GM21619 (cell line): ENCODE data around the gene IRAK2.

Experiments used
- ATAC-seq: cut with Tn5 transposase; IDR thresholded peaks from one replicate; pipeline ENCODE4 v1.9.1; 2021; ENCODE audit not compliant: unreplicated experiment

Gene IRAK2

GRCh38 chr3:10223676-10224639 lies 59.2 kb downstream of the IRAK2 start:
- peak; percentile 66 for ATAC-seq

- peak; percentile 36 for ATAC-seq
Observed at GRCh38 chr3:10224794-10225665, 60.3 kb downstream of the IRAK2 start.

GRCh38 chr3:10226293-10226692 lies 61.6 kb downstream of the IRAK2 start:
- ATAC-seq, result no peak

DNA sequence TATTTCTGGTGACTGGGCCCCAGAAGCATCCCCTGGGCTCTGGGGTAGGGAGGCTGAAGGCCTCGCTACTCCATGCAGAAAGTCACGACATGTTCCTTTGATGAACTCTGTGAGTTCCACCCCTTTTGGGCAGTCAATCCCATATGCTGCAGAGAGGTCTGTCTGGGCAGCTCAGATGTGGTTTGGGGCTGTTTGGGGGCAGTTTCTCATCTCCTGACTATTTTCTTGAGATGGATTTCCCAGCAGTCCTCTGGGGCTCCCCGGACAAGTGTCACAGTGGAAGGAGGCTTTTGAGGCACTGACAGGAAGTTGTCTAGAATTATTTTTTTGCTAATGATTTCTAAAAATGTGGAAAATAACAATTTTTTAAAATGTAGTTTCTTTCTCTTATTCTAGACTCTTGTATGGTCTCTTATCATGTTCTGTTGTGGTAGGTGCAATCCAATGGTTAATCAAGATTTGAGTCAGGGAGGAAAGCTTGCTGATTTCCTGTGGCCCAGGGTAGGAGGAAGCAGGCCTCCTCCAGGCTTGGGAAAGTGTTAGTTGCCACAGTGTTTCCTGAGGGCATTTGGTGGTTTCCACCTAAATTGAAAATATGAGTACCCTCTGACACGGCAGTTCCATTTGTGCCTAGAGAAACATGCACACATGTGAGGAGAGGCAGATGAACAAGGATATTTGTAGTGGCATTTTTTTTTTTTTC lies 63.7 kb downstream of the IRAK2 start:
- no peak for ATAC-seq

GRCh38 chr3:10229576-10229975 lies 64.9 kb downstream of the IRAK2 start:
- ATAC-seq, result no peak

- ATAC-seq, result no peak
Observed at GRCh38 chr3:10232137-10232536, 67.4 kb downstream of the IRAK2 start.

DNA sequence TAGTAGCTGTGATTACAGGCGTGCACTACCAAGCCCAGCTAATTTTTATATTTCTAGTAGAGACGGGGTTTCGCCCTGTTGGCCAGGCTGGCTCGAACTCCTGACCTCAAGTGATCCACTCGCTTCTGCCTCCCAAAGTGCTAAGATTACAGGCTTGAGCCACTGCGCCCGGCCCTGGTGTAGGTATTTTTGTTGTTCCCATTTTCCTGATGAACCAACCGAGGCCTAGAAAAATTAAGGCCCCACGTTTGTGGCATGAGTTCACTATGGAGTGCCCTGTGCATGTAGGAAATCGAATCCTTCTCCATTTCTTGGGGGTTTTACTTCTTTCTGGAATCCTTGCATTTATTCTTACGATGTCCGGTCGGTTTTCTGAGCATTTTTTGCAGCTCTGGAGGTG lies 69.3 kb downstream of the IRAK2 start:
- ATAC-seq, result no peak

DNA sequence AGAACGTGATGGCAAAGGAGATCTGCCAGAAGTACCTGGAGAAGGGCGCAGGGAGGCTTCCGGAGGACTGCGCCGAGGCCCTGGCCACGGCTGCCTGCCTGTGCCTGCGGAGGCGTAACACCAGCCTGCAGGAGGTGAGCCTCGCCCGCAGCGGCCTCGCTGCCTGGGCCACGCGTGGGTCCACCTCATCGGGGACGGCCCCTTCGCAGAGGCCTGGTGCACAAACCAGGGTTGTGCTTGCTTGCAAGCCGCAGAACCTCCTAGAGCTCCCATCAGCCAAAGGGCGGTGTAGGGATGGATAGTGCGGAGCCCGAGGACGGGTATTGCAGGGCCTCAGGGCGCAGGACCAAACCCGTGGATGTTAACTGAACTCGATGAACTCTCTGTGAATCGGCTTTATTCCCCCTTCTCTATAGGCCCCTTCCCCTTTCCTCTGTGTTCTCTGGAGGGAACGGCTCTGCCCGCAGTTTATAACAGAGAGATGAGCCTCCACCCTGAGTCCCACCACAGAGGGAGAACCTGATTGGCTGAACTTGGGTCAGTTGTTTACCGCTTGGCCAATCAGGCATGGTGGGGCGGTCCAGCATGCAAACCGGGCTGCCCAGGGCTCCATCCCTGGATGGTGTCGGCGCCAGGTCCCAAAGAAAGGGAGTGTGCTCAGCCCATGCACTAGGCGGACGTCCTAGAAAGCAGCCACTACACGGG lies 70.0 kb downstream of the IRAK2 start:
- no peak for ATAC-seq

- no peak for ATAC-seq
Observed at GRCh38 chr3:10235551-10235950, 70.8 kb downstream of the IRAK2 start.

DNA sequence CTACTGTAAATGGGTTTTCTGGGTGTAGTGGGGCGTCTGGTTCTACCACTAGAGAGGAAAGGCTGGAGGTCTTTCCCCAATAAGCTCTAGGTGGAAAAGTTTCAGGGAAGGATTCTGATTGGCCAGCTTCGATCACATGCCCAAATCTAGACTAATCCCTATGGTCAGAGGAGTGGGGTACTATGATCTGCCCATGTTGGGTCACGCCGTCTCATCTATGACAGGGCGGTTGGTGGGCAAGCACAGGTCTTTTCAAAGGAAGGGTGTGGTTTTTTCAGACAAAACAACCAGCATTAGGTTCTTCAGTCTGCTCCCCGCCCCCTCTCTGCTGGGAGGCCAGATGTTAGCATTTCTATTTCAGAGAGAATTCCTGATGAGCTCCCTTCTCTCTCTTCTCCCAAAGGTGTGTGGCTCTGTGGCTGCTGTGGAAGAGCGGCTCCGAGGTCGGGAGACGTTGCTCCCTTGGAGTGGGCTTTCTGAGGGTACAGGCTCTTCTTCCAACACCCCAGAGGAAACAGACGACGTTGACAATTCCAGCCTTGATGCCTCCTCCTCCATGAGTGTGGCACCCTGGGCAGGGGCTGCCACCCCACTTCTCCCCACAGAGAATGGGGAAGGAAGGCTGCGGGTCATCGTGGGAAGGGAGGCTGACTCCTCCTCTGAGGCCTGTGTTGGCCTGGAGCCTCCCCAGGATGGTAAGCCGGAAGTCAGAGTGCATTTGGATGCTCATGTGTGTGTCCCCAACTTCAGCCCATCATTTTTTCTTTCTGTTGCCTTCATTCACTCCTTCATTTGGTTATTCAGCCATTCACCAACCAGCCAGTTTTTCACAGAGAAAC lies 73.8 kb downstream of the IRAK2 start:
- no peak for ATAC-seq

DNA sequence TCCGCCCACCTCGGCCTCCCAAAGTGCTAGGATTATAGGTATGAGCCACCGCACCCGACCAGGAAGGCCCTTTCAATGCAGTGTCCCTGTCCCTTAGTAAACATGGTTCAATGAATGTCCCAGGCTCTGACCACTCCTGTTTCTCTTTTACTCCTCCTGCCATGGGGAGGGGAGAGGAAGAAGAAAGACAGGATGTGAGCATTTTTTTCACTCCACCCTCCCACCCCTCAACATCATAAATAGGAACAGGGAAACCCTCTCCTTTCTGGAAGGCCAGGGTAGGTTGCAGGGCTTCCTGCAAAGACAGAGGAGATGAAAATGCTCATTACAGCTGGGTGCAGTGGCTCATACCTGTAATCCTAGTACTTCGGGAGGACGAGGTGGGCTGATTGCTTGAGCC lies 76.1 kb downstream of the IRAK2 start:
- ATAC-seq, result no peak

DNA sequence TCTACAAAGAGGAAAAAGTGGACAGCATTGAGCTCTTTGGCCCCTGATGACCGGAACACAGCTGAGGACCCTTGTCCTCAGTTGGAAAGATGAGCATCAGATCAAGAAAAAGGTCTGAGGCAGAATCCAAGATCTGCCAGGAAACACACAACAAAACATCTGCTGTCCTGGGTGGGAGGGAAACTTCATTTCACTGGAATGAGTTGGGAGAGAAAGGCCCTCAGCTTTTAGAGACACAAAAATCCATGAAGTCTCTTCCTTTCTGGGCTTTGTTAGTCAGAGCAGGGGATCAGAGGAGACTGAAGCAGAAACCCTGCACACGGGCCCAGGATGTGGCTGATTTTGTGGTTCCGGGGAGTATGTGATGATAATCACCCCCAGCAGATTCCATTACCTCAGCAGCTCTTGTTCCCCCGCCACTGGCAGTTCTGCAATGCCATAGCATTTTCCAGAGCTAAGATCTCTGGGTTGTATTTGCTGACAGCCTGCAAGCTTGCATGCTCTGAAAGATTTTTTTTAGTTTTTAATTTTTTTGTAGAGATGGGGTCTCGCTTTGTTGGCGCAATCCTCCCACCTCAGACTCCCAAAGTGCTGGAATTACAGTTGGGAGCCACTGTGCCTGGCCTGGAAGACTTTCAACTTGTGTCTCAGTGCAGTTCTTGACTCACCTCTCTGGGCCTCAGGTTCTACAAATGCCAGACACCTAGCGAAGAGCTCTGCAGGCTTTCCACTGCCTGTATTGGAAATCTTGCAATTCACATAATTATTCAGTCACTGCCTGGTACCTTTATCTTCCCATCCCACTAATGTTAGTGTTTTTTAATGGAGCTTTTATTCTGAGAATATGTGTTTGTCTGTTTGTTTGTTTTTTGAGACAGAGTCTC lies 77.7 kb downstream of the IRAK2 start:
- ATAC-seq, result no peak

DNA sequence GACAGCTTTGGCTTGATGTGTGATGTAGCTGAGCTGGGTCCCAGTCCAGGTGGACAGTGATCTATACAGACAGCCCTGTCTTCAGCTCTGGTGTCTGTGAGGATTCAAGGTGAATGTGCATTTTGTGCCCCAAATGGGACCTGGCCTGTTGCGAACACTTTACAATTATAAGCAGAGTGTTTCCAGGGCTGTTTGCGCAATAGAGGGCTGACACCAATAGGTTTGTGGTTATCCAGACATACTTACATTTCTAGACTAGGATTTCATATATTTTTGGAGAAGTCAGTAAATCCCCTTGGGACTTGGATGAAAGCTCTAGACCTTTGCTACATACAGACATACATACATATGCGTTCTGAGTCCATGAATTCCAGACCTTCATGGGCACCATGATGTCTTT lies 79.3 kb downstream of the IRAK2 start:
- no peak for ATAC-seq

- no peak for ATAC-seq
Observed at GRCh38 chr3:10245081-10245712, 80.5 kb downstream of the IRAK2 start.

GRCh38 chr3:10247679-10248183 lies 83.0 kb downstream of the IRAK2 start:
- ATAC-seq, result no peak

- peak; percentile 95 for ATAC-seq
Observed at GRCh38 chr3:10248184-10248983, 83.7 kb downstream of the IRAK2 start, which contains the start of gene TATDN2. Gene TATDN2, plus strand, starts transcription at chr3:10248459. Its CDS starts 742 bp downstream, at chr3:10249201.
